Vagina (tissue), 2 donors: ENCODE results near the gene C2orf74. TPM values are rescaled to one million over a fixed set of nuclear protein-coding genes. Genes with fewer than 3 reads are reported as not detected.

Source experiments
- DNase-seq, 2 donors: peaks; one replicate each; pipeline ENCODE4 v3.0.0-alpha.2; 2017; ENCODE audit errors: extremely low spot score in 2 of 2
- H3K27ac ChIP-seq: fragments of 200-600 bp; sonication (generic); one replicate; pipeline ENCODE4 v1.5.1; 2019
- H3K27me3 ChIP-seq: fragments of 200-600 bp; sonication (generic); one replicate; pipeline ENCODE4 v1.5.1; 2019
- H3K36me3 ChIP-seq, 2 donors: fragments of 200-600 bp; sonication (generic); one replicate each; pipeline ENCODE4 v1.5.1; 2017 to 2019
- H3K4me1 ChIP-seq: fragments of 200-600 bp; sonication (generic); one replicate; pipeline ENCODE4 v1.5.1; 2019
- H3K4me3 ChIP-seq, 2 donors: fragments of 200-600 bp; sonication (generic); 1 replicate in 1 of 2; 2 replicates in 1 of 2; pipeline ENCODE4 v1.5.1; 2016 to 2019
- H3K9me3 ChIP-seq: fragments of 200-600 bp; sonication (generic); one replicate; pipeline ENCODE4 v1.5.1; 2019
- CTCF ChIP-seq, 3 experiments: fragments of 450-650 bp in 2 of 3; fragments of 200-600 bp in 1 of 3; sonication (generic) in 1 of 3; IDR thresholded peaks; one replicate each; pipeline ENCODE4 v1.5.1; 2017 to 2019; ENCODE audit warnings: antibody characterized with exemption in 3 of 3, mild to moderate bottlenecking in 2 of 3, moderate library complexity in 2 of 3
- POLR2A ChIP-seq, 2 donors: fragments of 450-650 bp; IDR thresholded peaks; one replicate each; pipeline ENCODE4 v1.6.1; 2017; ENCODE audit warnings: antibody characterized with exemption in 2 of 2, mild to moderate bottlenecking in 2 of 2, moderate library complexity in 2 of 2
- POLR2AphosphoS5 ChIP-seq, 2 donors: sonication (generic); formaldehyde crosslinking; IDR thresholded peaks; one replicate each; pipeline ENCODE4 v1.9.0; 2017; ENCODE audit warnings: antibody characterized with exemption in 2 of 2, mild to moderate bottlenecking in 2 of 2, low read depth in 1 of 2; ENCODE audit not compliant: insufficient read depth in 1 of 2
- intact Hi-C: fragments of 100-400 bp; cut with DNase I; formaldehyde crosslinking; loops from one replicate; pipeline ENCODE4 v1.15.1; 2023
- total RNA-seq: library from RNA; depleted of rRNA; stranded (reverse); fragments of >200 nt; gene quantifications from one replicate; pipeline ENCODE4 v1.2.3, GENCODE V29; 2016

C2orf74 gene
- total RNA-seq, 1 donor from 2014 or later = 8.8 TPM

DNA sequence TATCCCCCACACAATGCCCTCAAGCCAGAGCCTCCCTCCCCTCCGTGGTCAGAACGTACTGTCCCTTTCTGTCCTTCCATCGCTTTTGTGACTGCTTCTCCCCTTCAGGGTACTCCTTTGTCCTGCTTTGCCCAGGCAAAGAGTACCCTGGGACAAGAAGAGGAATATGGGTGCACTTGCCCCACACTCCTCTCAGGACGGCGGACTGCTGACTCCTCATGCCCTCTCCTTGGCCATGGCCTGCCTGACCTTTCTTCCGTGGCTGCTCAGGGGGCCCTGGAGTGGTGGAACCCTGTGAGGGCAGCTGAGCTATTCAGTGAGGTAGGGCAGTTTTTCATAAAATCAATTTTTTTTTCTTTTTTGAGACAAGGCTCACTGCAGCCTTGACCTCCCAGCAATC, 18.7 kb downstream of the C2orf74 start:
- Histone ChIP-seq H3K27me3 (no peaks in the 10 kb centered on the region), H3K36me3 (peaks cover 0 to 54% of the 10 kb centered on the region in 2 donors), H3K27ac (peak overlapping the region; percentile 100), H3K4me1 (peaks cover 49% of the 10 kb centered on the region), H3K4me3 (no peak overlapping the region), H3K9me3 (no peaks in the 10 kb centered on the region)
- no peak for DNase-seq
- intact Hi-C loops = no loop called here
- TF ChIP-seq POLR2AphosphoS5 (IDR thresholded peaks at IDR 0.05; ENCODE audit: insufficient read depth in 1 of 2, low read depth in 1 of 2) = no peak
- TF ChIP-seq POLR2A (IDR thresholded peaks at IDR 0.05) = no peak
- no peak for TF ChIP-seq CTCF (IDR thresholded peaks at IDR 0.05)

DNA sequence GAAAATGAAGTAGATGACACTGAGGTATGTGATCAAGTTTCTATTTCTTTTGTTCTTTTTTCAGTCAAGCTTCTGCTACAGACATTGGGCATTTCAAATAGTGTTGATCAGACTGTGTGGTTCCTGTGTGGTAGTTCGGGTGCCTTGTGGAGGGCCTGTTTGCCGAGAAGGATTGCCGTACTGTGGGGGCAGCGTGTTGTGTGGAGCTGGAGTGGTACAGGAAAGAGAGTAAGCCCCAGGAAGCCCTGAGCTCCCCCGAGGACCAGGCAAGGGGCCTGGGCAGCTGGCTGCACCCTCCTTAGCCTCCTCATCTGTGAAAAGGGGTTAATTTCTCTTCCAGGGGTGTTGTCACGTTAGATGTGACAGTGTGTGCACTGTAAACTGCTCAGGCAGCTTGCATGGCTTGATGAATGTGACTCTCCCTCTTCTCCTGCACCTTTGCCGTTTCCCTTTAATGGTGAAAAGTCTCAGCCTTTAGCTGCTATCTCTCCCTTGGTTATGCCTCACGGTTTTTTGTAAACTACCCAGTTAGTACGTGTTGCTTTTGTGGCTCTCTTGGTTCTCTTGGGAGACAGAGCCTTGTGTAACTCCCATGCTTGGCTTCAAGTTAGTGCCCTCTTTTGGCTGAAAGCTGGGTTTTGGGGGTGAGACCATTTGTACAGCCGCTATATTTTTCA, 19.5 kb downstream of the C2orf74 start:
- Histone ChIP-seq H3K9me3 (no peaks in the 10 kb centered on the region), H3K36me3 (peaks cover 0 to 62% of the 10 kb centered on the region in 2 donors), H3K4me3 (no peak overlapping the region), H3K4me1 (peaks cover 49% of the 10 kb centered on the region), H3K27ac (no peak overlapping the region), H3K27me3 (no peaks in the 10 kb centered on the region)
- intact Hi-C loops = no loop called here
- TF ChIP-seq POLR2A (IDR thresholded peaks at IDR 0.05) (no peak), POLR2AphosphoS5 (IDR thresholded peaks at IDR 0.05; ENCODE audit: insufficient read depth in 1 of 2, low read depth in 1 of 2) (no peak), CTCF (IDR thresholded peaks at IDR 0.05) (no peak)
- DNase-seq = no peak

- Histone ChIP-seq H3K9me3 (no peaks in the 10 kb centered on the region), H3K27me3 (no peaks in the 10 kb centered on the region), H3K4me3 (no peak overlapping the region), H3K4me1 (peaks cover 49% of the 10 kb centered on the region), H3K27ac (no peak overlapping the region), H3K36me3 (peaks cover 0 to 67% of the 10 kb centered on the region in 2 donors)
- TF ChIP-seq POLR2AphosphoS5 (IDR thresholded peaks at IDR 0.05; ENCODE audit: insufficient read depth in 1 of 2, low read depth in 1 of 2) (no peak), CTCF (IDR thresholded peaks at IDR 0.05) (no peak), POLR2A (IDR thresholded peaks at IDR 0.05) (no peak)
- intact Hi-C loops = no loop called here
- no peak for DNase-seq
Measured at GRCh38 chr2:61182059-61182383, 20.0 kb downstream of the C2orf74 start.

DNA sequence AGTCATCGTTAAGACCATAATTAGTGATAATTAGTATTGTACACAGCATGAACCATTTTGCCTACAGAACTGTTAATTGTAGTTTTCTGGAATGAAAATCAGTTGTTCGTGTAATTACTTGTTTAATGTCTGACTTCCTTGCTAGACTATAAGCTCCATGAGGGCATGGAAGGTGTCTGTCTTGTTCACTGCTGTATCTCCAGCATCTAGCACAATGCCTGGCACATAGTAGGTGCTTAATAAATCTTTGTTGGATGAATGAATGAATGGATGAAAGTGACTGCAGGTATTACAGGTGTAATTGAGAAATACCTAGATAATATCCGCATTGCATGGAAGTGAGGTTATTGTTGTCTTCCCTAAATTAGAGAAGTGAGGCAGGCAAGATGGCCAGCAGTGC, 21.8 kb downstream of the C2orf74 start:
- no peak for TF ChIP-seq POLR2A (IDR thresholded peaks at IDR 0.05)
- no peak for TF ChIP-seq CTCF (IDR thresholded peaks at IDR 0.05)
- no peak for TF ChIP-seq POLR2AphosphoS5 (IDR thresholded peaks at IDR 0.05; ENCODE audit: insufficient read depth in 1 of 2, low read depth in 1 of 2)
- H3K36me3 ChIP-seq = peaks cover 0 to 85% of the 10 kb centered on the region in 2 donors

GRCh38 chr2:61184263-61184662, 22.3 kb downstream of the C2orf74 start:
- Histone ChIP-seq H3K9me3 (no peaks in the 10 kb centered on the region), H3K4me3 (no peak overlapping the region), H3K27me3 (no peaks in the 10 kb centered on the region), H3K4me1 (peaks cover 35% of the 10 kb centered on the region), H3K27ac (no peak overlapping the region), H3K36me3 (peaks cover 0 to 90% of the 10 kb centered on the region in 2 donors)
- intact Hi-C loops = no loop called here
- TF ChIP-seq CTCF (IDR thresholded peaks at IDR 0.05) = no peak
- TF ChIP-seq POLR2A (IDR thresholded peaks at IDR 0.05) = no peak
- no peak for TF ChIP-seq POLR2AphosphoS5 (IDR thresholded peaks at IDR 0.05; ENCODE audit: insufficient read depth in 1 of 2, low read depth in 1 of 2)
- DNase-seq = no peak

More for the DNA sequence above, 21.8 kb downstream of the C2orf74 start:
- intact Hi-C loops = no loop called here
- peaks cover 40% of the 10 kb centered on the region for H3K4me1 ChIP-seq
- no peak for DNase-seq
- H3K9me3 ChIP-seq = no peaks in the 10 kb centered on the region
- no peaks in the 10 kb centered on the region for H3K27me3 ChIP-seq
- no peak overlapping the region for H3K4me3 ChIP-seq
- H3K27ac ChIP-seq = no peak overlapping the region
